ENCODE results near the gene IGF1.

DNA sequence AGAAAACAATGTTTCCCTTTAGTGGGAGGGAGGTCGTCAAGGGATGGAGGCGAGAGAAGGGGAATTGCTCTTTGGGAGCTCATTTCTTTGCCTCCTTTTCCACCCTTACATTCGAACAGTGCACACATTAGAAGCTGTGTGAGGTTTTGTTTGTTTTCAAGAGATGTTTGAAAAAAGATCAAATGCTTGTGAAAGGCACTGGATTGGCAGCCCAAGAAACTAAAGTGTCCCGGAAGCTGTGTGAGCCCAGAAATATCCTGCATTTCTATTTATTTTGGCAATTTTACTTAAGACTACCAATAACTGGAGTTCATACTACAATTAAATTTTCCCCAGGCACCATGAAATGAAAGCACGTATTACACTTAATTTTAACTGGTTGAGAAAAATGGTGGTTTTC is 67.0 kb downstream of the IGF1 start:
- TF ChIP-seq EZH2phosphoT487 (IDR thresholded peaks at IDR 0.05; ENCODE audit: insufficient read depth, low read depth) (no peak), EZH2 (IDR thresholded peaks at IDR 0.05; ENCODE audit: insufficient read depth, poor library complexity, severe bottlenecking) (no peak)
